ENCODE measurements around the gene SELPLG.

GRCh38 chr12:108592033-108592909 is 41.4 kb downstream of the SELPLG start:
- TF ChIP-seq CTCF (IDR thresholded peaks at IDR 0.05) (no peak), POLR2A (IDR thresholded peaks at IDR 0.05) (no peak)
